ENCODE data around the gene KCTD5.

The KCTD5 gene

GRCh38 chr16:2664574-2664982 lies 17.7 kb upstream of the KCTD5 start (continued):
- TF ChIP-seq BCL6B (tag by site-specific recombination; IDR thresholded peaks at IDR 0.05) (peak; percentile 79), ZNF202 (tag by site-specific recombination; IDR thresholded peaks at IDR 0.05; ENCODE audit: borderline replicate concordance) (no peak), ZBTB11 (tag by site-specific recombination; conservative IDR thresholded peaks at IDR 0.05; ENCODE audit: low read depth) (no peak), SCRT1 (tag by site-specific recombination; IDR thresholded peaks at IDR 0.05; ENCODE audit: borderline replicate concordance) (peak; percentile 81; the same call in 1 of the 2 replicates), GLIS2 (tag by site-specific recombination; IDR thresholded peaks at IDR 0.05) (no peak), TSHZ1 (tag by site-specific recombination; IDR thresholded peaks at IDR 0.05; ENCODE audit: borderline replicate concordance) (peak; percentile 59; the same call in 1 of the 2 replicates), ZEB2 (tag by site-specific recombination; IDR thresholded peaks at IDR 0.05) (peak; percentile 44; the same call in 1 of the 2 replicates), ZXDB (tag by site-specific recombination; IDR thresholded peaks at IDR 0.05) (0 out of 2 replicates have a peak, but pooled peaks have one; percentile 23), SCRT2 (tag by site-specific recombination; IDR thresholded peaks at IDR 0.05) (peak; percentile 90), ZNF658 (tag by site-specific recombination; IDR thresholded peaks at IDR 0.05) (no peak), HOXC10 (CRISPR knock-in tag; IDR thresholded peaks at IDR 0.05) (no peak), PRDM2 (tag by site-specific recombination; IDR thresholded peaks at IDR 0.05; ENCODE audit: borderline replicate concordance) (no peak), GFI1B (tag by site-specific recombination; IDR thresholded peaks at IDR 0.05) (peak; percentile 35; the same call in 1 of the 2 replicates), ZNF391 (tag by site-specific recombination; IDR thresholded peaks at IDR 0.05; ENCODE audit: borderline replicate concordance, low read depth) (peak; percentile 48; the same call in 1 of the 2 replicates), ZNF19 (tag by site-specific recombination; IDR thresholded peaks at IDR 0.05; ENCODE audit: low read depth) (no peak), OVOL3 (tag by site-specific recombination; IDR thresholded peaks at IDR 0.05) (0 out of 2 replicates have a peak, but pooled peaks have one; percentile 52), ZSCAN4 (tag by site-specific recombination; IDR thresholded peaks at IDR 0.05) (no peak), GLIS1 (tag by site-specific recombination; IDR thresholded peaks at IDR 0.05) (peak; percentile 48; the same call in 1 of the 2 replicates), ZNF513 (tag by site-specific recombination; IDR thresholded peaks at IDR 0.05) (no peak), INSM2 (tag by site-specific recombination; IDR thresholded peaks at IDR 0.05) (peak; percentile 91), ZBTB21 (tag by site-specific recombination; IDR thresholded peaks at IDR 0.05) (no peak)
